Activated CD4-positive, CD25-positive, alpha-beta regulatory T cell (primary cell): ENCODE measurements around the gene LOXL1.
A peak's percentile ranks its signal among the peaks of the same experiment; 100 is the strongest.
"Not testable (repeated sequence)": the region's sequence is repeated elsewhere in the genome, so short reads cannot be mapped to it uniquely, and the experiment has no call there.

Source experiments
- DNase-seq, 4 experiments: peaks; one replicate each; lab custom pipeline; 2025; lab: John Stamatoyannopoulos, UW

LOXL1 gene

DNA sequence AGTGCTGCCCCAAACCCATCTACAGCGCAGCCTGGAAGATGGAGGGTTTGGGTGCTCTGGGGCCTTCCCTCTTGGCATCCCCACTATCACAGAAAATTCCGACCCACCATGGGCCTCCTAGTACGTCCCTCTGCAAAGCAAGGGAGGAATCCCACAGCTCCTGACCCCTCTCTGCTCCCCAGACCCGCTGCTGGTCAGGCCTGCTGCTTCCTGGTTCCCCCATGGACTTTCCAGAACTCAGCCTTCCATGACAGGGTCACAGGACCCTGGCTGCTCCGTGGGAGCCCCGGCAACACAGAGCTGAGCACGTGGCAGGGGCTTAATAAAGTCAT, 3.1 kb upstream of the LOXL1 start:
- no peak for DNase-seq

GRCh38 chr15:73923488-73924164, 2.6 kb upstream of the LOXL1 start:
- DNase-seq = no peak

DNA sequence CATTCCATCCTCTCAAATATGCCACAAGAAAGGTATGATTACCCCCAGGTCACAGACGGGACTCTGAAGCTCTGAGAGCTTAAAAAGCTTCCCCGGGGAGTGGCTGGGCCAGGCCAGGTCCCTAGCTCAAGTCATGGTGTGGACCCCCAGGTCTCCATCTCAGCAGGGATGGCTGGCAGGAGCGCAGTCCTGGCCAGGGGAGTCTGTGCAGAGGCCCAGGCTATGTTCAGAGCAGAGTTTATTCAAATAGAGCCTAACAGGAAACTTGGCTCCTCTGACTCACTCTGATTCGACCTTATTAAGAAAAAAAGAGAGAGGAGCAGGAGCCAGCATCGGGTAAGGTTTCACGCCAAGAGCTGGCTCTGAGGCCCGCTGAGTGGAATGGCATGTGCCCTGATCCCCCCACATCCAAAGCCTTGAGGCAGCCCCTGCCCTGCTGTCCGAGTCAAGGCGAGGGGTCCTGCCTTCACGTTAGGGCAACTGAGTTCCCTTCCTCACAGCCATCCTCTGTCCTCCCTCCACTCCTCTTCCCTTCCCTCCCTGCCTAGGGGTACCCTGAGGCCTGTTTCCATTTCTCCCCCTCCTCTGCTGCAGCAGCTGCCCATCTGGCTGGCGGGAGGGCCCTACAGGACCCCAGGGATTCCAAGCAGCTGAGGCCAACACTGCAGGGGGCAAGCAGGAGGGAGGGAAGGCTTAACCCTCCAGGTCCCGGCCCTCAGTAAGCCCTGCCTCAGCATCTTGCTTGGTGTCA, 1.9 kb upstream of the LOXL1 start:
- DNase-seq = no peak

- no peak for DNase-seq
Measured at GRCh38 chr15:73925848-73926218, 429 bp upstream of the LOXL1 start.

GRCh38 chr15:73927003-73927475, 777 bp downstream of the LOXL1 start:
- DNase-seq = peak in 1 of 4 experiments; percentile 14

GRCh38 chr15:73927476-73928240, 1.4 kb downstream of the LOXL1 start:
- DNase-seq = peak; percentile 62 to 76 (median 64)

DNA sequence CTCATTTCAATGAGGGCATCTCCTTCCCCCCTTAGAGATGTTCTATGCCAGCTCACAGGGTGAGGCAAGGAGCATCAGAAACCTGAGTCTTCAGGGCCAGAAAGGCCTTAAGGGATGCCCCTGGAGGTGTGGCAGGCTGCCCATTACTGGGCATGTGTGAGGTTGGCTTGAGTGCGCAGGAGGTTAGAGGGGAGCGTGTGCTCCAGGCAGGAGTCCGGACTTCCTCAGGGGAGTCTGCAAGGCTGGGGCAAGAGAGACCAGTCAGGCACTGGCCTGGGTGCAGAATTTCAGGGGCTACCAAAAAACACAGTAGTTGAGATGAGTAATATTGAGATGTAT, 1.9 kb downstream of the LOXL1 start:
- no peak for DNase-seq

- DNase-seq = no peak
Measured at GRCh38 chr15:73928971-73929627, 2.8 kb downstream of the LOXL1 start.

DNA sequence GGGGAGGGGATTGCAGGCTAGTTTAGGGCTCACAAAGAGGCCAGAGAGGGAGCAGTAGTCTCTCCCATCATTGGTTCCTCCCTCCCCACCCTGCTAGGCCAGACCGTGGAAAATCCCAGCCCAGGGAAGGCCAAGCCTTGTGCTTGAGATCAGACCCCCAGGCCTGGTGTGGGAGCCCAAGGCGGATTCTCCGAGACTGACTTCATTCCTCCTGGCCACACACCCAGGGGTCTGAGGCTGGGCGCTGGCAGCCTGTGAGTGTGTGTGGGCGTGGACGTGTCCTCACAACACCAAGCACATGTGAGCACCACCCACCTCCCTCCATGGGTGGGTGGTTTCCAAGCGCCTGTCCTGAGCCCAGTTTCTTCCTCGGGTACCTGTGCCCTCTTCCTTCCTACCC, 4.1 kb downstream of the LOXL1 start:
- no peak for DNase-seq

GRCh38 chr15:73930790-73931281, 4.6 kb downstream of the LOXL1 start:
- no peak for DNase-seq

GRCh38 chr15:73931441-73931840, 5.2 kb downstream of the LOXL1 start:
- no peak for DNase-seq

GRCh38 chr15:73932381-73933191, 6.3 kb downstream of the LOXL1 start:
- no peak for DNase-seq

DNA sequence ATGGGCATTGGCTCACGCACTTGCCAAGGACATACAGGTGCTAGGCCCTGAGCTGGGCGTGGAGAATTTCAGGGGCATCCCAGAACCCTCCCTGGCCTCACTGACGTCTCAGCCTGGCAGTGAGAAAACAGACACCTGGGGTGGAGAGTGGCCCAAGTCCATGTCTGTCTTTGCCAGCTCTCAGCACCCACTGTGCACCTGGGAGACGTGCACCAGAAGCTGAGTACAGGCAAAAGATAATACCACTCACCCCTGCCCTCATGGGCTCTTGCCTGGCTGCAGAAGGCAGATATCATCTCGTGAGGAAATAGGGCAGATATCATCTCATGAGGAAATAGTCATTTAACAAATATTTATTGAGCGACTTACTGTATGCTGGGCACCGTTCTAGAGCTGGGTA, 8.0 kb downstream of the LOXL1 start:
- DNase-seq = no peak

DNA sequence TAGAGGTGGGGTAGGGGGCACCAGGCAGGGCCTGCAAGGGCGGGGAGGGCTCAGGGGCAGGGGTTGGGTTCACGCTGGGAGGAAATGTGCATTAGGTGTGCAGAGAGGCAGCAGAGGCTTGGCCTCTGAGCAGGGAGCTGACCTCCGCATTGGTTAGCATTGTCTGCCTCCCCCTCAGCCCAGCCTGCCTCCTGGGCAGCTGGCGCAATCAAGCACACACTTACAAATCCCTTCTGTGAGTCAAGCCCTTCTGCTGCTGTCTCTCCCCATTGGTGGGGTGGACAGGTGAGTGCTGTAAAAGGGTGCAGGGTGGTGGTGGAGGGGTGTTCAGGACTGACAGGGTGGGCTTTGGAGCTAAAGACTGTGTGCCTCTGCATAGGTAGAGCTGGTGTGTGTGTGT, 9.3 kb downstream of the LOXL1 start:
- DNase-seq = no peak

DNA sequence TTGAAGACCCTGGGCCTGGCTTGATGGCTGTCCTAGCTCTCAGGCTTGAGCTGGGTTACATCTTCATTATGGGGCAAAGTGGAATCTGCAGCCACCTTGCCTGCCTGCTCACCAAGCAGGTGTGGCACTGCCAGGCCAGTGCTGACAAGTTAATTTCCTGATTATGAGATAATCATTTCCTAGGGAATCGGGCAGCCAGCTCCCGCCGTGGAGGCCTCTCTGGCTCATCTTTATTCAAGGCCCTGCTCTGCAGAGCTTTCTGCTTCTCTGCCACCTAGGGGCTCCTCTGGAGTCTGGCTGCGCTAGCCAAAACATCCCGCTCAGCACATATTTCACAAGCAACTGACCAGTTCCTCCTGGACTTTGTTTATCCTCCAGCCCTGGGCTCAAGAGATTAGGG, 9.9 kb downstream of the LOXL1 start:
- no peak for DNase-seq

DNA sequence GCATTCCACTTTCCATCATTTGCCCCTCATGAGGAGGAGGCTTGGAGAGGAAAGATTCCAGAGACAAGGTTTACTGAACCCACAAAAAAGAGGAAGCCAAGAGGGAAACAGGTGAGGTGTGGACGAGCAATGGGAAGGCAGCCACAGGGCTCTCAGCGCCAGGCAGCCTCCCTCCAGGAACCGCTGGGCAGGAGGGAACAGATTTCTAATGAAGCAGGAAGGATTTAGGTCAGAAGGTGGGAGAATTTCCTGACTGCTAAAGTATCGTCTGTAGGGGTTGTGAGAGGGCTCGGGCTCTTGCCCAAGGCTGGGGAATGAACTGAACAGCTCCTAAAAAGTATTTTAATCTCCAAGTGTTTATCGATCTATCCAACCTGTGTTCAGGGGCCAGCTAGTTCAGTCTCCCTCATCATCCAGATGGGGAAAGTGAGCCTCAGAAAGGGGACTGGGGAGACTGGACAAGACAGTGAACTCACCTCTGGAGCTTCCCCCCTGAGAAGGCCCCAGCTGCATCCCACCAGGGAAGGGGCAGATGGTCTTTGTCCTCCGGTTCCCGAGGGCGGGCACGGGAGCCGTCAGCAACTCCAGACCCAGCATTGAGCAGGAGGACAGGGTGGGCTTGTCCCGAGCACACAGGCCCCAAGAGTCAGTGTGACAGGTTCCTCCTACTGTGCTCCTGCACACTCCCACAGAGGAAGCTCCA, 10.5 kb downstream of the LOXL1 start:
- no peak for DNase-seq

DNA sequence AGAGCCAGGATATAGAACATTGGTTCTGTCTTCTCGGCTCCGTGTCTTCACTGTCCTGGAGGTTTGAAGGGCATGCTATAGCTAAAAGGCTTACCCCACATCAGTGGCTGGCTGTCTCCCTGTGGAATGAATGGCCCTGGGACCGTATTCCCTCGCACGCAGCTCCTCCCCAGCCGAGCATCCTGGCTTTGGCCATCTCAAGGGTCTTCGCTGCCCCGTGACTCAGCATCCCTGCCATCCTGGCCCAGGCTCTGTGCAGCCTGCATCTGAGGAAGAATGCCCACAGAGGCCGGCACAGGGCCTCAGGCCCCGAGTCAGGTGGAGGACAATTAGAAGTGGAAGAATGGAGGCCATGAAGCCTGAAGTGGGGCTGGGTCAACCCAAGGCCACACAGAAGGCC, 11.0 kb downstream of the LOXL1 start:
- DNase-seq = no peak

DNA sequence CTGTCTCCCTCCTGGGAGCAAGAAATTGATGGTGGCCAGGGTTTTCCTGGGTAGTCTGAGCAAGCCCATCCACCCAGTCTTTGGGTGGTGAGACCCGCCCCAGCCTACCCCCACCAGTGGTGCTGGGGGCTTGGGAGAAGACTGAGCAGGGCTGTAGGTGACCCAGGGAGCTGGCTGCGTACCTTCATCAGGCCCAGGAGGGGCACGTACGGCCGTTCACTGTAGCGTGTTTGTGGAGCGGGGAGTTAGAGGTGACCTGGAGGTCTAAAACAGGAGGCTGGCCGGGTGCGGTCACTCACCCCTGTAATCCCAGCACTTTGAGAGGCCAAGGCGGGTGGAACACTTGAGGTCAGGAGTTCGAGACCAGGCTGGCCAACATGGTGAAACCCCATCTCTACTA, 11.5 kb downstream of the LOXL1 start:
- DNase-seq = no peak

DNA sequence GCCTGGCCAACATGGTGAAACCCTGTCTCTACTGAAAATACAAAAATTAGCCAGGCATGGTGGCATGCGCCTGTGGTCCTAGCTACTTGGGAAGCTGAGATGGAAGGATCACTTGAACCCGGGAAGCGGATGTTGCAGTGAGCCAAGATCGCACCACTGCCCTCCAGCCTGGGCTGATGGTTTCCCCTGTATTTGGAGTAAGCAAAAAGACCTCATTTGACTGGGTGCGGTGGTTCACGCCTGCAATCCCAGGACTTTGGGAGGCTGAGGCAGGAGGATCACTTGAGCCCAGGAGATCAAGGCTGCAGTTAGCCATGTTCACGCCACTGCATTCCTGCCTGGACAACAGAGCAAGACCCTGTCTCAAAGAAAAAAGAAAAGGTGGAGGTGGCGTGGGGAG, 12.3 kb downstream of the LOXL1 start:
- DNase-seq = not testable (repeated sequence)

- DNase-seq = no peak
Measured at GRCh38 chr15:73939138-73939537, 12.9 kb downstream of the LOXL1 start.
